Testis (tissue), 3 donors: Measurements from ENCODE around the gene GALNT9. TPM values are rescaled to one million over a fixed set of nuclear protein-coding genes. Genes with fewer than 3 reads are reported as not detected.

ENCODE experiments used
- DNase-seq: peaks from one replicate; pipeline ENCODE4 v3.0.0-alpha.2; 2019
- H3K27ac ChIP-seq, 2 donors: fragments of 200-600 bp; sonication (generic); one replicate each; pipeline ENCODE4 v1.5.1; 2019
- H3K27me3 ChIP-seq: fragments of 200-600 bp; sonication (generic); one replicate; pipeline ENCODE4 v1.5.1; 2019
- H3K36me3 ChIP-seq: fragments of 200-600 bp; sonication (generic); one replicate; pipeline ENCODE4 v1.5.1; 2017; ENCODE audit warnings: low read depth; ENCODE audit errors: missing control alignments
- H3K4me1 ChIP-seq: fragments of 200-600 bp; sonication (generic); one replicate; pipeline ENCODE4 v1.5.1; 2019
- H3K4me3 ChIP-seq, 2 donors: fragments of 200-600 bp; sonication (generic); one replicate each; pipeline ENCODE4 v1.5.1; 2017 to 2019
- H3K9me3 ChIP-seq: fragments of 200-600 bp; sonication (generic); one replicate; pipeline ENCODE4 v1.5.1; 2017
- POLR2A ChIP-seq: fragments of 450-650 bp; IDR thresholded peaks from one replicate; pipeline ENCODE4 v1.6.1; 2017; ENCODE audit warnings: antibody characterized with exemption, mild to moderate bottlenecking, moderate library complexity
- WGBS, 2 donors: methylation state at CpG; one replicate each; pipeline ENCODE4 v1.1.5; 2018; 5-methylcytosine and 5-hydroxymethylcytosine counted together
- intact Hi-C: fragments of 100-400 bp; cut with DNase I; formaldehyde crosslinking; loops from one replicate; pipeline ENCODE4 v1.15.1; 2023; ENCODE audit warnings: low total_unique reads
- polyA plus RNA-seq: library from polyadenylated mRNA; stranded (reverse); fragments of 350-450 nt; fragmentation: Illumina TruSeq; extraction: RNeasy Lipid Tissue Mini Kit (QIAGEN cat#74804); gene quantifications from one replicate; pipeline ENCODE4 v1.2.3, GENCODE V29; 2014; ENCODE audit warnings: low read depth, low replicate concordance; ENCODE audit not compliant: insufficient read depth
- total RNA-seq, 2 donors: library from RNA; depleted of rRNA; stranded (reverse); fragments of >200 nt; gene quantifications; one replicate each; pipeline ENCODE4 v1.2.3, GENCODE V29; 2016
- TF ChIP-seq, protein P1 (sequence below), 3 experiments: fragments of 450-650 bp in 2 of 3; fragments of 200-600 bp in 1 of 3; sonication (generic) in 1 of 3; IDR thresholded peaks; one replicate each; pipeline ENCODE4 v1.5.1; 2016 to 2019; ENCODE audit warnings: antibody characterized with exemption in 3 of 3, mild to moderate bottlenecking in 2 of 3, moderate library complexity in 1 of 3

The GALNT9 gene
- total and polyA plus RNA-seq, 3 donors from 2014 or later = 1.1 to 1.5 (median 1.3) TPM

DNA sequence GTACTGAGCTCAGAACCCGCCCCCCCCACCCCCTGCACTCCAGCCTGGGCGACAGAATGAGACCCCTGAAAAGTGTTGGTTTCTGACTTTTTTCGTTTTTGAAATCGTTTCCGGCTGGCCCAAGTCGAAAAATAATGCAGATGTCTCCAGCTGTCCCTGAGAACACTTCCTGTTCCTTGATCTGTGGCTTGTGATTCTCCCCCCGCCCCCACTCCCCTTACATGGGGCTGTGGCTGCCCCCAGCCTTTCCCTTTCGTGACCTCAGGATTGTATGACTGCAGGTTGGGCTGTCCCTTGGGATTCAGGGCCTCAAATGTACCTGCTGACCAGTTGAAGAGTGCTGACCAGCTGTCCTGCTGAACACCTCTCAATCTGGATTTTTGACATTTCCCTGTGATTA lies 151.1 kb downstream of the GALNT9 start:
- Histone ChIP-seq H3K27ac (no peak overlapping the region), H3K27me3 (no peaks in the 10 kb centered on the region), H3K4me1 (no peaks in the 10 kb centered on the region), H3K9me3 (no peaks in the 10 kb centered on the region), H3K36me3 (no peaks in the 10 kb centered on the region), H3K4me3 (no peak overlapping the region)
- DNase-seq = no peak
- TF ChIP-seq, protein P1, sequence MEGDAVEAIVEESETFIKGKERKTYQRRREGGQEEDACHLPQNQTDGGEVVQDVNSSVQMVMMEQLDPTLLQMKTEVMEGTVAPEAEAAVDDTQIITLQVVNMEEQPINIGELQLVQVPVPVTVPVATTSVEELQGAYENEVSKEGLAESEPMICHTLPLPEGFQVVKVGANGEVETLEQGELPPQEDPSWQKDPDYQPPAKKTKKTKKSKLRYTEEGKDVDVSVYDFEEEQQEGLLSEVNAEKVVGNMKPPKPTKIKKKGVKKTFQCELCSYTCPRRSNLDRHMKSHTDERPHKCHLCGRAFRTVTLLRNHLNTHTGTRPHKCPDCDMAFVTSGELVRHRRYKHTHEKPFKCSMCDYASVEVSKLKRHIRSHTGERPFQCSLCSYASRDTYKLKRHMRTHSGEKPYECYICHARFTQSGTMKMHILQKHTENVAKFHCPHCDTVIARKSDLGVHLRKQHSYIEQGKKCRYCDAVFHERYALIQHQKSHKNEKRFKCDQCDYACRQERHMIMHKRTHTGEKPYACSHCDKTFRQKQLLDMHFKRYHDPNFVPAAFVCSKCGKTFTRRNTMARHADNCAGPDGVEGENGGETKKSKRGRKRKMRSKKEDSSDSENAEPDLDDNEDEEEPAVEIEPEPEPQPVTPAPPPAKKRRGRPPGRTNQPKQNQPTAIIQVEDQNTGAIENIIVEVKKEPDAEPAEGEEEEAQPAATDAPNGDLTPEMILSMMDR (IDR thresholded peaks at IDR 0.05) = no peak
- no peak for TF ChIP-seq POLR2A
- 44% methylated on average over 6 to 8 of the region's 8 CpGs for WGBS, 2 donors
- intact Hi-C loops = no loop called here

DNA sequence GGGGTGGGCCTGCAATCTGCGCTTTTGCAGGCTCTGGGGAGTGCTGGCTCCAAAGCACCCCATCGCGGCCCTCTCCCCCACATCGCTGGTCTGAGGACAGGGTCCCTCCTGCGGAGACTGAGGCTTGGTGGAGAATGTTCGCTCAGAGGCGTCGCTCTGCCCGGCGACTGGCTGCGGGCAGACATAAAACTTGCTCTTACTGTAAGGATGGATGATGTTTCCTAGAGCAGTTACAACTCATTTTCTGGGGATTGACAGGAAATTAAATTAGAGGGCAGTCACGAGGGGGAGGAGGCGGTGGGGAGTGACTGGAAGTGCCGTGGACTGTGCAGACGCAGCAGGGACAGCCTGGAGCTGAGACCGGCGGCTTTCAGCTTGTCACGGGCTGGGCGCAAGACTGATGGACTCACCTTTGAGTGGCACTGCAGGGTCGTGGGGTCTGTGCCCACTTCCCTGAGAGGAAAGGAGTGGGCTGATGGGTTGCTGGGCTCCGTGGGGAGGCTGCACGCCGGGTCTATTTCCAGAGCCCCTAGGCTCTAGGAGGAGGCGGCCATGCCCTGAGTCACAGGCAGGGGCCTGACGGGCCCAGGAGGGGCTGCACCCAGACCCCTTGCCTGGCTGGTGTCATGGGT lies 152.4 kb downstream of the GALNT9 start:
- TF ChIP-seq, protein P1 (IDR thresholded peaks at IDR 0.05) = no peak
- no peak for TF ChIP-seq POLR2A
- Histone ChIP-seq H3K9me3 (no peaks in the 10 kb centered on the region), H3K27me3 (no peaks in the 10 kb centered on the region), H3K4me3 (no peak overlapping the region), H3K36me3 (no peaks in the 10 kb centered on the region), H3K27ac (no peak overlapping the region), H3K4me1 (no peaks in the 10 kb centered on the region)
- intact Hi-C loops = no loop called here
- DNase-seq = no peak
- 88 to 90% methylated on average over 22 to 25 of the region's 25 CpGs for WGBS, 2 donors

DNA sequence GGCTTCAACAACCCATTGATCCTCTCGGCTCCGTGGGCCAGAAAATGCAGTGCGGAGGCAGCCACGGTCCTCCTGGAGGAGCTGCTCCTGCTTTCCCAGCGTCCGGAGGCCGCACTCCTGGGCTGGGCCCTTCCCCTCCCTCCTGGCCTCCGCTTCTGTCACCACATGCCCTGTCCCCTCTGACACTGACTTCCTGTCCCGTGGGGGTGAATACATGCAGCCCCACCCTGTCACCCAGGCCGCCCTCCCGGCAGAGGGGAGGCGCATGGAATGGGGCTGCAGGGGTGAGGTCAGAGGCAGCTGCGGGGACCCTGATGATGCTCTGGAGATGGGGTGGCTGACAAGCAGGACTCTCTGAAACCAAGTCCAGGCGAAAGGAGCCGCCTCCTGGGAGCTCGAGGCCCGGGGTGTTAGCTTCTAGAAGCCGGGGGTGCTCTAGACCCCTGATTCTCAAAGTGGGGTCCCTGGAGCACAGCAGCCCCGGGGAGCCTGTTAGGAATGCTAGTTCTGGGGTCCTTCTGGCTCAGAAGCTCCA lies 152.9 kb downstream of the GALNT9 start:
- no peak overlapping the region for H3K4me3 ChIP-seq
- no peak for TF ChIP-seq POLR2A
- TF ChIP-seq, protein P1 (IDR thresholded peaks at IDR 0.05) = no peak
- no peaks in the 10 kb centered on the region for H3K9me3 ChIP-seq
- WGBS, 2 donors = 77 to 80% methylated on average over 11 to 19 of the region's 19 CpGs
- H3K4me1 ChIP-seq = no peaks in the 10 kb centered on the region
- no peaks in the 10 kb centered on the region for H3K27me3 ChIP-seq
- no peak for DNase-seq
- no peak overlapping the region for H3K27ac ChIP-seq
- no peaks in the 10 kb centered on the region for H3K36me3 ChIP-seq
- intact Hi-C loops = no loop called here

DNA sequence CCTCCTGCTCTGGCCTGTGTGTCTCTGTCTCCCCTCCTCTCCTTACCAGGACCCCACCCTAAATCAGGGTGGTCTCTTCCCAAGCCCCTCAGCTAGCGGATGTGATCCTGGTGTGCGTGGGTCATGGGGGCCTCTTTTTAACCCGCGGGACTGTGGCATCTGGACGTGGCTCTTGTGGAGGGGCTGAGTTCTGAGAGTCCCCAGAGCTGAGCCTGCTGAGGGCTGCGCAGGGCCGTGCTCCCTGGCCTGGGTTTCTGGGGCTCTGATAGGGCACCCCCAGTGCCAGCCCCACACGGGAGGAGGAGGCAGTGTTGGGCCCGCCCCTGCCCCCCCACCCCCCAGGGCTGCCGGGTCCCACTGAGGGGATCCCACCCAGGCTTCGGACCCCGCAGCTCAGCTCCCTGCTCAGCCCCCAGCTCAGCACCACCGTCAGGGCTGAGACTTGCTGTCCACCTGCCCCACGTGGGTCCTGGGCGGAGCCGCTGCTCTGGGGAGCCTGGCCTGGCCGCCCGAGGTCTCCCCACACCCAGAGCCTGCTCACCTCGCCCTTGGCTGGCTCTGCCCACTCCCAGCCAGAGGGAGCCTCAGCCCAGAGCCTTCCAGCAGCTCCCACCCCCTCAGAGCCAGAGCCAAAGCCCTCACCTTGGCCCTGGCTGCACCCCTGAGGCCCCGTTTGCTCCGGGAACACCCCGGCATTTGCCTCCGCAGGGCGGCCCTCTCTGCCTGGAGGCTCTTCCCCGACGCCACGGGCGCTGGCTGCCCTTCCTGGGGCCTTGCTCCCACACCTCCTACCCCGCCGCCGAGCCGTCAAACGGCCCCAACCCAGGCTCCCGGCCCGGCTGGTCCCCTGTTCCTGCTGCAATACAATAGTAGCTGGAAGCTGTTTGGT lies 153.6 kb downstream of the GALNT9 start:
- TF ChIP-seq POLR2A = no peak
- TF ChIP-seq, protein P1 (IDR thresholded peaks at IDR 0.05) = no peak
- no peak for DNase-seq
- 64 to 68% methylated on average over 18 to 32 of the region's 35 CpGs for WGBS, 2 donors
- H3K4me3 ChIP-seq = no peak overlapping the region
- no peak overlapping the region for H3K27ac ChIP-seq
- no peaks in the 10 kb centered on the region for H3K9me3 ChIP-seq
- intact Hi-C loops = no loop called here
- H3K36me3 ChIP-seq = no peaks in the 10 kb centered on the region
- H3K4me1 ChIP-seq = no peaks in the 10 kb centered on the region
- no peaks in the 10 kb centered on the region for H3K27me3 ChIP-seq
